Measurements from ENCODE around the gene SLC28A1. TPM values are rescaled to one million over a fixed set of nuclear protein-coding genes. Genes with fewer than 3 reads are reported as not detected.

Gene SLC28A1
- total RNA-seq, 1 donor from 2014 or later, result not detected

DNA sequence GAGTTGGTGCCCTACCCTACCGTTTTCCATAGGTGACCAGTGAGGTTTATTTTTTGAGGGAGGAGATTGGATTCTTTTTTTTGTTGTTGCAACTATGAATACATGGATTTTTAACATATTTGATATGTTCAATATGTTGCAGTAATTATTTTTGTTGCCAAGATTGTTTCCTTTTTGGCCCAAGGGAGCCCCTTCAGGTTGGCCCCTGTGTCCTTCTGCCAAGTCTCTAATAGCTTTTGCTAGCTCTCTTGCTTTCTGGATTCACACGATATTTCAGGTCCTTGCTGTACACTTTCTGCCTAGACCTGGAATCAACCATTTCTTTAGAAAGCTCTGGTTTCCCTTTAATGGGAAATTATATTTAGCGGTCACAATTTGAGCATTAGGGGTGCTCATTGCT, 22.7 kb upstream of the SLC28A1 start:
- no peaks in the 10 kb centered on the region for H3K9me3 Mint-ChIP-seq
- H3K27ac Mint-ChIP-seq (ENCODE audit: unreplicated experiment), result no peak overlapping the region
- H3K27me3 Mint-ChIP-seq (ENCODE audit: low read depth), result no peaks in the 10 kb centered on the region
- TF ChIP-seq, protein P1, sequence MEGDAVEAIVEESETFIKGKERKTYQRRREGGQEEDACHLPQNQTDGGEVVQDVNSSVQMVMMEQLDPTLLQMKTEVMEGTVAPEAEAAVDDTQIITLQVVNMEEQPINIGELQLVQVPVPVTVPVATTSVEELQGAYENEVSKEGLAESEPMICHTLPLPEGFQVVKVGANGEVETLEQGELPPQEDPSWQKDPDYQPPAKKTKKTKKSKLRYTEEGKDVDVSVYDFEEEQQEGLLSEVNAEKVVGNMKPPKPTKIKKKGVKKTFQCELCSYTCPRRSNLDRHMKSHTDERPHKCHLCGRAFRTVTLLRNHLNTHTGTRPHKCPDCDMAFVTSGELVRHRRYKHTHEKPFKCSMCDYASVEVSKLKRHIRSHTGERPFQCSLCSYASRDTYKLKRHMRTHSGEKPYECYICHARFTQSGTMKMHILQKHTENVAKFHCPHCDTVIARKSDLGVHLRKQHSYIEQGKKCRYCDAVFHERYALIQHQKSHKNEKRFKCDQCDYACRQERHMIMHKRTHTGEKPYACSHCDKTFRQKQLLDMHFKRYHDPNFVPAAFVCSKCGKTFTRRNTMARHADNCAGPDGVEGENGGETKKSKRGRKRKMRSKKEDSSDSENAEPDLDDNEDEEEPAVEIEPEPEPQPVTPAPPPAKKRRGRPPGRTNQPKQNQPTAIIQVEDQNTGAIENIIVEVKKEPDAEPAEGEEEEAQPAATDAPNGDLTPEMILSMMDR (conservative IDR thresholded peaks at IDR 0.05), result no peak
- H3K36me3 Mint-ChIP-seq (ENCODE audit: low read depth), result no peaks in the 10 kb centered on the region
- no peak for DNase-seq (ENCODE audit: low read depth, low spot score)
- H3K4me3 Mint-ChIP-seq, result no peak overlapping the region
- H3K4me1 Mint-ChIP-seq, result no peaks in the 10 kb centered on the region

DNA sequence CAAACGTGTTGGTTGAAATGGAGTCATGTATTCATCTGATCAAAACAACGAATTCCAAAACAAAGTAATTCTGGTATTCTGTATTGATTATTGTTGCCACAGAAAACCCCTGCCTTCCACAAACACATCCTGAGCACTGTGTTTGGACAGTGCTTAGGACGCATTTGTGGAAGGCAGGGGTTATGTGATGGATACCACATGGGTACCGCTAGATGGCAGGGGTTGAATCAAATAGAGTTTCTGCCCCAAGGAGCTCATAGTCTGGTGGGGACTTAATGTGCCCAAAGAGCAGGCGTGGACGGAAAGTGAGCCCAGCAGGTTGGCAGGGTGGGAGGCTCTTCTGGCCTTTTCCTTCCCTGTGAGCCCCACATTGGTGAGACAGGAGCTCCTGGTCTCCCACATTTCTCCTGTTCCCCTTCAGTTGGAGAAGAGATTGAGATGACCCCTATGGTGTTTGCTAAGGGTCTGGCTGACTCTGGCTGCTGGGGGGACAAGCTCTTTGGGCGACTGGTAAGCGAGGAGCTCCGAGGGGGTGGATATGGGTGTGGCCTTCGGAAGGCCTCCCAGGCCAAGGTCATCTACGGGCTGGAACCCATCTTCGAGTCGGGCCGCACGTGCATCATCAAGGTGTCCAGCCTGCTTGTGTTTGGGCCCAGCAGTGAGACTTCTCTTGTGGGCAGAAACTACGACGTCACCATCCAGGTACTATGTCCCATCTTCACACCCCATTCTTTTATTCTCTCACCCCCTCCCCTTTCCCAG, 22.1 kb upstream of the SLC28A1 start:
- Mint-ChIP-seq H3K27me3 (ENCODE audit: low read depth) (no peaks in the 10 kb centered on the region), H3K4me3 (no peak overlapping the region), H3K27ac (ENCODE audit: unreplicated experiment) (no peak overlapping the region)

DNA sequence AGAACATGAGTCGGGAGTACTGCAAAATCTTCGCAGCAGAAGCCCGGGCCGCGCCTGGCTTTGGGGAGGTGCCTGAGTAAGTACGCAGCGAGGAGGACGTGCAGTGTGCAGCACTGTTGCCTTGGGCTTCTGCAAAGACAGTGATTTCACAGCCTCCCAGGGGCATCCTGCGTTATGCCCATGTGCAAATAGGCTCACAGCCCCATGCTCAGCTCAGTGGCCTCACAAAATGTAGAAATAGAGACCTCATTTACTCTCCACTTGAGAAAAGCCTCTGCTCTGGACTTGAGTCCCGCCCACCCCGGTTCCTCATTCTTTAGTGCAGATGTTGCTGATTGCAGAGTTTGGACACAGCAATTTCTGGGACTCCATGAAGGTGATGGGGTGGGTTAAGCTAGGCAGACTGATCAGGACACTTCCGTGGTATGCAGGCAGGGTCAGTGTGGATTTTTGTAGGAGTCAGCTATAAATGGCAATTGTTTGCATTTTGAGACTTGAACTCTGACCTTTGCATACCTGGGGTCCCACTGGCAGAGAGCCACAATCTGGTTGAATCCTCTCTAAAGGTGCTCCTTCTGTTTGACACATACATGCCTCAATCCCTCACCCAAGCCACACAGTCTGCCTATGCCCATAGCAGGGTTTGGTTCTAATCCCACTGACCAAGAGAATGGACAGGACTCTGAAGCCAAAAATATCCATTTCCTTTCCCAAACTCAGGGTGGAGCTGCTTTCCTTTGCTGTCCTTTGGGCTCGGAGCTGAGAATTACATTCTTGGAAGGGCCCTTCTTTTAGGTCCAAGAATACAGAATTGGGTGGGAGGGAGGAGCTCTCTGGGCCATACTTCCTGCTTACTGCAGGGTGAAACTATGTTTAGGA, 20.7 kb upstream of the SLC28A1 start:
- no peak overlapping the region for H3K27ac Mint-ChIP-seq (ENCODE audit: unreplicated experiment)
- TF ChIP-seq, protein P1 (conservative IDR thresholded peaks at IDR 0.05), result no peak
- no peaks in the 10 kb centered on the region for H3K4me1 Mint-ChIP-seq
- no peaks in the 10 kb centered on the region for H3K36me3 Mint-ChIP-seq (ENCODE audit: low read depth)
- no peak for DNase-seq (ENCODE audit: low read depth, low spot score)
- H3K9me3 Mint-ChIP-seq, result no peaks in the 10 kb centered on the region
- H3K27me3 Mint-ChIP-seq (ENCODE audit: low read depth), result no peaks in the 10 kb centered on the region
- no peak overlapping the region for H3K4me3 Mint-ChIP-seq

More for the DNA sequence above, 22.1 kb upstream of the SLC28A1 start:
- H3K36me3 Mint-ChIP-seq (ENCODE audit: low read depth), result no peaks in the 10 kb centered on the region
- TF ChIP-seq, protein P1 (conservative IDR thresholded peaks at IDR 0.05), result no peak
- H3K9me3 Mint-ChIP-seq, result no peaks in the 10 kb centered on the region
- no peak for DNase-seq (ENCODE audit: low read depth, low spot score)
- no peaks in the 10 kb centered on the region for H3K4me1 Mint-ChIP-seq

DNA sequence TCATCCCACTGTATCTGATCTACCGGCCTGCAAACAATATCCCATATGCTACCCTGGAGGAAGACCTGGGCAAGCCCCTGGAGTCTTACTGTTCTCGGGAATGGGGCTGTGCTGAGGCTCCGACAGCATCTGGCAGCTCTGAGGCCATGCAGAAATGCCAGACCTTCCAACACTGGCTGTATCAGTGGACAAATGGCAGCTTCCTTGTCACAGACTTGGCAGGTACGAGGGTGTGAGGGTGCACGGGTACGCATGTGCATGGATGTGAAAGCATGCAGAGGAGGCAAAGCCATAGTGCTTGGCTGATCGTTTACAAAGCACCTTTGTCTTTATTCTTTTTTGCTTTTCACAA, 20.0 kb upstream of the SLC28A1 start:
- Mint-ChIP-seq H3K27me3 (ENCODE audit: low read depth) (no peaks in the 10 kb centered on the region), H3K36me3 (ENCODE audit: low read depth) (no peaks in the 10 kb centered on the region), H3K4me3 (no peak overlapping the region), H3K27ac (ENCODE audit: unreplicated experiment) (no peak overlapping the region), H3K9me3 (no peaks in the 10 kb centered on the region), H3K4me1 (no peaks in the 10 kb centered on the region)
- DNase-seq (ENCODE audit: low read depth, low spot score), result no peak
- TF ChIP-seq, protein P1 (conservative IDR thresholded peaks at IDR 0.05), result no peak

DNA sequence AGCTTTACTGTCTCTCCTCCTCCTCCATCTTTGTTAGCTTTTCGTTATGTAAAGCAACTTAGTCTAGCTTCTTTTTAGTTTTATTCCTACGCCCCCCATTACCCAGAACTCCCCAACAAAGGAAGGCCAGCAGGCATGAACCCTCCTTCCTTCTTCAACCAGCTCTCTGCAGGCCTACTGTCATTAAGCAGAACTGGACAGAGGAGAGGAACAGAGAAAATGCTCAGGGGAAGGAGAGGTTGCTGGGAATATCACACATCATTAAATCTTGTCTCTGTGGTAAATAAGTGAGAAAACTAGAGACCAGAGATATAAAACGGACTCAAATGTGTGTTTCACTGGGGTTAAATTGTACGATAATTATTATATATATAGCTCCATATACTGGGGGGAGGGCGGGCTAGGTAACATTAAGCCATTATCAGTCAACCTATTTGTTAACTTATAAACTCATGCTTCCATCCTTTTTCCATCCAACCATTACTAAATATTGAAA, 19.3 kb upstream of the SLC28A1 start:
- no peaks in the 10 kb centered on the region for H3K9me3 Mint-ChIP-seq
- peak overlapping the region; percentile 87 for H3K27ac Mint-ChIP-seq (ENCODE audit: unreplicated experiment)
- H3K4me3 Mint-ChIP-seq, result no peak overlapping the region
- no peaks in the 10 kb centered on the region for H3K4me1 Mint-ChIP-seq
- TF ChIP-seq, protein P1 (conservative IDR thresholded peaks at IDR 0.05), result no peak
- no peaks in the 10 kb centered on the region for H3K27me3 Mint-ChIP-seq (ENCODE audit: low read depth)
- no peaks in the 10 kb centered on the region for H3K36me3 Mint-ChIP-seq (ENCODE audit: low read depth)
- no peak for DNase-seq (ENCODE audit: low read depth, low spot score)

Measured in neural crest cell (in vitro differentiated cells).